HepG2 (cell line): Measurements from ENCODE around the gene TMEM151A. TPM values are rescaled to one million over a fixed set of nuclear protein-coding genes. Genes with fewer than 3 reads are reported as not detected.

Experiments
- ARNT ChIP-seq: fragments of 450-650 bp; IDR thresholded peaks from 2 replicates; pipeline ENCODE4 v1.6.1; 2017
- ARNT2 ChIP-seq: sonication (generic); formaldehyde crosslinking; IDR thresholded peaks from 2 replicates; pipeline ENCODE4 v1.8.0; 2022; ENCODE audit warnings: mild to moderate bottlenecking, low read depth, missing genetic modification reagents, moderate library complexity
- ATM ChIP-seq: fragments of 450-650 bp; IDR thresholded peaks from 2 replicates; pipeline ENCODE4 v1.7.1; 2017; ENCODE audit warnings: mild to moderate bottlenecking, borderline replicate concordance
- CENPX ChIP-seq: sonication (generic); formaldehyde crosslinking; IDR thresholded peaks from 2 replicates; pipeline ENCODE4 v1.9.0; 2021; ENCODE audit warnings: mild to moderate bottlenecking, missing genetic modification reagents, moderate library complexity
- DBP ChIP-seq: sonication (generic); formaldehyde crosslinking; IDR thresholded peaks from 2 replicates; pipeline ENCODE4 v1.4.0; 2020; ENCODE audit warnings: missing genetic modification reagents; ENCODE audit errors: not compliant biosample characterization
- E2F1 ChIP-seq: sonication (generic); formaldehyde crosslinking; IDR thresholded peaks from 2 replicates; pipeline ENCODE4 v1.5.0; 2020; ENCODE audit warnings: missing genetic modification reagents
- GTF3A ChIP-seq: sonication (generic); formaldehyde crosslinking; conservative IDR thresholded peaks from 2 replicates; pipeline ENCODE4 v1.4.0; 2020; ENCODE audit warnings: mild to moderate bottlenecking, missing genetic modification reagents
- HOXA5 ChIP-seq: sonication (generic); formaldehyde crosslinking; IDR thresholded peaks from 2 replicates; pipeline ENCODE4 v1.4.0; 2020; ENCODE audit warnings: missing genetic modification reagents
- MTA1 ChIP-seq: sonication (generic); formaldehyde crosslinking; IDR thresholded peaks from 2 replicates; pipeline ENCODE4 v1.4.0; 2020; ENCODE audit warnings: missing genetic modification reagents, mild to moderate bottlenecking, borderline replicate concordance
- NRL ChIP-seq: sonication (generic); formaldehyde crosslinking; IDR thresholded peaks from 2 replicates; pipeline ENCODE4 v1.5.0; 2020; ENCODE audit warnings: missing genetic modification reagents, mild to moderate bottlenecking, moderate library complexity, borderline replicate concordance
- PTBP1 ChIP-seq: fragments of 200-400 bp; formaldehyde crosslinking; IDR thresholded peaks from 2 replicates; pipeline ENCODE4 v1.6.1; 2018; ENCODE audit warnings: low read length, low read depth; ENCODE audit not compliant: poor library complexity, severe bottlenecking
- SALL1 ChIP-seq: sonication (generic); formaldehyde crosslinking; IDR thresholded peaks from 2 replicates; pipeline ENCODE4 v1.8.0; 2022; ENCODE audit warnings: mild to moderate bottlenecking, missing genetic modification reagents
- SMYD3 ChIP-seq: sonication (generic); formaldehyde crosslinking; IDR thresholded peaks from 2 replicates; pipeline ENCODE4 v1.8.1; 2023; ENCODE audit warnings: mild to moderate bottlenecking, missing genetic modification reagents
- SNAI1 ChIP-seq: sonication (generic); formaldehyde crosslinking; IDR thresholded peaks from 2 replicates; pipeline ENCODE4 v1.5.0; 2020; ENCODE audit warnings: mild to moderate bottlenecking, missing genetic modification reagents, borderline replicate concordance
- SOX13 ChIP-seq, 3 experiments: fragments of 450-650 bp in 1 of 3; sonication (generic) in 1 of 3; formaldehyde crosslinking in 1 of 3; IDR thresholded peaks in 2 of 3; conservative IDR thresholded peaks in 1 of 3; 2 replicates each; pipeline versions ENCODE4 v1.5.0 to v1.6.1; 2016 to 2020; ENCODE audit warnings: antibody characterized with exemption in 1 of 3, mild to moderate bottlenecking in 1 of 3, missing compliant biosample characterization in 1 of 3, missing genetic modification reagents in 1 of 3, moderate library complexity in 1 of 3
- SSRP1 ChIP-seq: IDR thresholded peaks from 2 replicates; pipeline ENCODE4 v1.6.1; 2016; ENCODE audit warnings: control low read depth
- THAP8 ChIP-seq: sonication (generic); formaldehyde crosslinking; IDR thresholded peaks from 2 replicates; pipeline ENCODE4 v1.5.1; 2020; ENCODE audit warnings: missing genetic modification reagents, mild to moderate bottlenecking, borderline replicate concordance
- ZBTB34 ChIP-seq: sonication (generic); formaldehyde crosslinking; IDR thresholded peaks from 2 replicates; pipeline ENCODE4 v1.8.0; 2022; ENCODE audit warnings: mild to moderate bottlenecking, missing genetic modification reagents
- ZBTB38 ChIP-seq: sonication (generic); formaldehyde crosslinking; IDR thresholded peaks from 2 replicates; pipeline ENCODE4 v1.5.1; 2020; ENCODE audit warnings: mild to moderate bottlenecking, missing genetic modification reagents
- ZGPAT ChIP-seq: IDR thresholded peaks from 2 replicates; pipeline ENCODE4 v1.6.1; 2016; ENCODE audit warnings: mild to moderate bottlenecking
- ZNF557 ChIP-seq: sonication (generic); formaldehyde crosslinking; IDR thresholded peaks from 2 replicates; pipeline ENCODE4 v1.4.0; 2020; ENCODE audit warnings: missing genetic modification reagents
- ZNF652 ChIP-seq: IDR thresholded peaks from 2 replicates; pipeline ENCODE4 v1.6.1; 2016; ENCODE audit warnings: low read depth, borderline replicate concordance
- ZNF7 ChIP-seq: IDR thresholded peaks from 2 replicates; pipeline ENCODE4 v1.6.1; 2016; ENCODE audit warnings: missing biosample characterization, missing genetic modification reagents
- ZNF709 ChIP-seq: sonication (generic); formaldehyde crosslinking; IDR thresholded peaks from 2 replicates; pipeline ENCODE4 v1.5.0; 2020; ENCODE audit warnings: mild to moderate bottlenecking, missing genetic modification reagents
- ZSCAN12 ChIP-seq: sonication (generic); formaldehyde crosslinking; IDR thresholded peaks from 2 replicates; pipeline ENCODE4 v1.9.0; 2021; ENCODE audit warnings: mild to moderate bottlenecking, missing genetic modification reagents
- polyA plus RNA-seq, 8 experiments: library from polyadenylated mRNA; depleted of rRNA in 3 of 8; stranded (reverse) in 7 of 8; unstranded in 1 of 8; fragments of >200 nt; fragmentation: Illumina TruSeq in 4 of 8; extraction: Trizol in 4 of 8; gene quantifications; 2 replicates each; pipeline versions ENCODE4 v1.2.1 to v1.2.3, GENCODE V29; 2011 to 2016; ENCODE audit warnings: low read depth in 4 of 8, missing spikeins in 1 of 8, mixed read lengths in 1 of 8; ENCODE audit not compliant: insufficient read depth in 1 of 8
- total RNA-seq, 5 experiments: library from RNA; depleted of rRNA; stranded (reverse); fragments of >200 nt; fragmentation: Illumina TruSeq; extraction: Trizol; gene quantifications; 2 replicates each; pipeline ENCODE4 v1.2.3, GENCODE V29; 2016; ENCODE audit warnings: low read depth in 1 of 5

Gene TMEM151A
- total and polyA plus RNA-seq, 2 of the 13 experiments (the other 11 are each of a cell fraction or from before 2014, with no cell fraction given): 0.18 to 0.33 TPM

- TF ChIP-seq E2F1 (no peak), ZNF7 (CRISPR knock-in tag) (no peak), ZNF709 (CRISPR knock-in tag) (no peak), ZBTB34 (CRISPR knock-in tag) (no peak), PTBP1 (peak; percentile 13), SALL1 (no peak), ARNT2 (CRISPR knock-in tag) (no peak), CENPX (CRISPR knock-in tag) (no peak), SOX13 (IDR thresholded peaks at IDR 0.05) (no peak), SOX13 (CRISPR knock-in tag; conservative IDR thresholded peaks at IDR 0.05 in 1 of 2, IDR thresholded peaks at IDR 0.05 in 1 of 2) (no peak), ZBTB38 (no peak), DBP (peak; percentile 34), MTA1 (CRISPR knock-in tag) (no peak), ATM (no peak), SSRP1 (CRISPR knock-in tag) (0 out of 2 replicates have a peak, but pooled peaks have one; percentile 65), ZSCAN12 (no peak), SMYD3 (CRISPR knock-in tag) (no peak), ZGPAT (peak; percentile 2; the same call in 1 of the 2 replicates), ZNF652 (CRISPR knock-in tag) (no peak), SNAI1 (CRISPR knock-in tag) (no peak), ARNT (no peak), ZNF557 (no peak), GTF3A (CRISPR knock-in tag) (no peak), THAP8 (CRISPR knock-in tag) (no peak), HOXA5 (CRISPR knock-in tag) (peak; percentile 36; the same call in 1 of the 2 replicates), NRL (no peak)
These were observed 24.1 kb upstream of the TMEM151A start (continued) for GRCh38 chr11:66267379-66268243.
